GM12874 (cell line): Measurements from ENCODE around the gene CEP290.

Experiments
- CTCF ChIP-seq: IDR thresholded peaks from 2 replicates; pipeline ENCODE4 v1.5.1; 2011; ENCODE audit warnings: low read depth, mild to moderate bottlenecking, control low read depth, low read length, moderate library complexity; ENCODE audit not compliant: insufficient read depth

CEP290 gene

GRCh38 chr12:88182416-88182815 is 40.5 kb upstream of the CEP290 start:
- TF ChIP-seq CTCF: no peak

- no peak for TF ChIP-seq CTCF
Measured at GRCh38 chr12:88181881-88182280, 40.0 kb upstream of the CEP290 start.

GRCh38 chr12:88179436-88180014 is 37.6 kb upstream of the CEP290 start:
- TF ChIP-seq CTCF: no peak

- no peak for TF ChIP-seq CTCF
Measured at GRCh38 chr12:88175544-88175943, 33.7 kb upstream of the CEP290 start.

- no peak for TF ChIP-seq CTCF
Measured at GRCh38 chr12:88172844-88173407, 31.0 kb upstream of the CEP290 start.

- no peak for TF ChIP-seq CTCF
Measured at GRCh38 chr12:88167384-88167783, 25.5 kb upstream of the CEP290 start.

GRCh38 chr12:88166179-88166578 is 24.3 kb upstream of the CEP290 start:
- TF ChIP-seq CTCF: no peak
